A549 (cell line): ENCODE results near the gene PRX. TPM values are rescaled to one million over a fixed set of nuclear protein-coding genes. Genes with fewer than 3 reads are reported as not detected.
A peak's percentile ranks its signal among the peaks of the same experiment; 100 is the strongest.

Source experiments
- ATAC-seq, 2 experiments: fragments of 200-7000 bp in 1 of 2; fragments of >200 bp in 1 of 2; cut with Nextera tagmentation in 1 of 2; cut with Tn5 transposase in 1 of 2; 3 replicates each; pipeline versions ENCODE4 v1.8.0 to v1.9.1; 2018 to 2020; ENCODE audit warnings: mild to moderate bottlenecking in 1 of 2, moderate library complexity in 1 of 2
- CTCF ChIA-PET: fragments of 300-600 bp; sonication (Branson Sonifier 250); formaldehyde crosslinking; extraction: SDS; loops from one replicate; lab custom pipeline; 2021; ENCODE audit warnings: antibody characterized with exemption, inconsistent platforms; lab: Yijun Ruan, JAX
- POLR2A ChIA-PET: fragments of 350-600 bp; formaldehyde crosslinking; extraction: SDS; loops from one replicate; lab custom pipeline; 2021; ENCODE audit warnings: antibody characterized with exemption, inconsistent platforms; lab: Yijun Ruan, JAX
- DNase-seq, 2 experiments: peaks; one replicate each; pipeline versions ENCODE4 v3.0.0 to v3.0.0-alpha.2; 2011 to 2016; ENCODE audit warnings: low read depth in 1 of 2, low spot score in 1 of 2
- FAIRE-seq: peaks from 2 replicates; lab custom pipeline; 2011; peaks lifted over from hg19 to GRCh38; lab: Jason Lieb, UNC
- H3K27ac ChIP-seq, 2 experiments: fragments of >200 bp; sonication (Bioruptor Twin); formaldehyde crosslinking; 3 replicates each; pipeline ENCODE4 v1.5.1; 2016 to 2017
- H3K4me1 ChIP-seq: fragments of >200 bp; sonication (Bioruptor Twin); formaldehyde crosslinking; 3 replicates; pipeline ENCODE4 v1.6.1; 2016
- H3K4me2 ChIP-seq: fragments of >200 bp; sonication (Bioruptor Twin); formaldehyde crosslinking; 3 replicates; pipeline ENCODE4 v1.6.1; 2016
- H3K4me3 ChIP-seq: fragments of >200 bp; sonication (Bioruptor Twin); formaldehyde crosslinking; 3 replicates; pipeline ENCODE4 v1.5.1; 2016
- H3K9me3 ChIP-seq: fragments of >200 bp; sonication (Bioruptor Twin); formaldehyde crosslinking; 3 replicates; pipeline ENCODE4 v1.6.1; 2016
- BCL3 ChIP-seq: fragments of >200 bp; sonication (Bioruptor Twin); formaldehyde crosslinking; IDR thresholded peaks from 3 replicates; pipeline ENCODE4 v1.6.1; 2016
- BHLHE40 ChIP-seq: IDR thresholded peaks from 2 replicates; pipeline ENCODE4 v1.6.1; 2012; ENCODE audit warnings: low read depth, low read length, inconsistent platforms
- CHD2 ChIP-seq: fragments of 150-350 bp; IDR thresholded peaks from 2 replicates; pipeline ENCODE4 v1.6.1; 2014; ENCODE audit warnings: low read length; ENCODE audit not compliant: partially characterized antibody
- E2F6 ChIP-seq: IDR thresholded peaks from 2 replicates; pipeline ENCODE4 v1.6.1; 2012; ENCODE audit warnings: low read depth, borderline replicate concordance
- EHF ChIP-seq: fragments of 250-450 bp; sonication (Bioruptor Pico); IDR thresholded peaks from 2 replicates; pipeline ENCODE4 v1.5.0; 2020; ENCODE audit warnings: mild to moderate bottlenecking
- ELK1 ChIP-seq: fragments of 150-350 bp; IDR thresholded peaks from 2 replicates; pipeline ENCODE4 v1.6.1; 2014; ENCODE audit warnings: low read depth, mild to moderate bottlenecking, low read length
- ESRRA ChIP-seq: fragments of 150-350 bp; IDR thresholded peaks from 2 replicates; pipeline ENCODE4 v1.6.1; 2014; ENCODE audit warnings: mild to moderate bottlenecking, low read length, borderline replicate concordance
- FOSL2 ChIP-seq, 2 experiments: fragments of 450-650 bp in 1 of 2; fragments of >200 bp in 1 of 2; sonication (Bioruptor Twin) in 1 of 2; formaldehyde crosslinking; IDR thresholded peaks; 2 replicates each; pipeline versions ENCODE4 v1.5.0 to v1.6.1; 2016 to 2020; ENCODE audit warnings: mild to moderate bottlenecking in 1 of 2, moderate library complexity in 1 of 2
- HES2 ChIP-seq: fragments of >200 bp; sonication (Bioruptor Twin); formaldehyde crosslinking; IDR thresholded peaks from 2 replicates; pipeline ENCODE4 v1.6.1; 2016
- HEYL ChIP-seq: fragments of 250-450 bp; sonication (Bioruptor Pico); IDR thresholded peaks from 2 replicates; pipeline ENCODE4 v1.8.0; 2021; ENCODE audit warnings: mild to moderate bottlenecking, moderate library complexity
- HOXA7 ChIP-seq: fragments of 250-450 bp; sonication (Bioruptor Pico); IDR thresholded peaks from 2 replicates; pipeline ENCODE4 v1.5.0; 2020; ENCODE audit warnings: mild to moderate bottlenecking, moderate library complexity
- HOXB5 ChIP-seq: fragments of 250-450 bp; sonication (Bioruptor Pico); IDR thresholded peaks from 2 replicates; pipeline ENCODE4 v1.5.0; 2020; ENCODE audit warnings: mild to moderate bottlenecking, moderate library complexity
- JUNB ChIP-seq: fragments of >200 bp; sonication (Bioruptor Twin); formaldehyde crosslinking; IDR thresholded peaks from 2 replicates; pipeline ENCODE4 v1.6.1; 2016
- MAZ ChIP-seq: fragments of 150-350 bp; IDR thresholded peaks from 2 replicates; pipeline ENCODE4 v1.6.1; 2014; ENCODE audit warnings: antibody characterized with exemption, low read depth, low read length, borderline replicate concordance
- MYC ChIP-seq: IDR thresholded peaks from 2 replicates; pipeline ENCODE4 v1.6.1; 2012; ENCODE audit warnings: mild to moderate bottlenecking, inconsistent platforms, low read length, improper control_type of control experiment, borderline replicate concordance
- NR3C1 ChIP-seq: fragments of >200 bp; sonication (Bioruptor Twin); formaldehyde crosslinking; IDR thresholded peaks from 3 replicates; pipeline ENCODE4 v1.6.1; 2017
- RAD21 ChIP-seq, 2 experiments: fragments of >200 bp in 1 of 2; sonication (Bioruptor Twin) in 1 of 2; formaldehyde crosslinking in 1 of 2; IDR thresholded peaks in 1 of 2; conservative IDR thresholded peaks in 1 of 2; 2 replicates in 1 of 2; 3 replicates in 1 of 2; pipeline ENCODE4 v1.6.1; 2012 to 2018; ENCODE audit warnings: inconsistent platforms in 1 of 2
- RARB ChIP-seq: fragments of 250-450 bp; sonication (Bioruptor Pico); IDR thresholded peaks from 2 replicates; pipeline ENCODE4 v1.8.0; 2021; ENCODE audit warnings: mild to moderate bottlenecking, moderate library complexity
- RFX5 ChIP-seq: fragments of 450-650 bp; IDR thresholded peaks from 2 replicates; pipeline ENCODE4 v1.7.1; 2014; ENCODE audit warnings: antibody characterized with exemption, mild to moderate bottlenecking, moderate library complexity
- RNF2 ChIP-seq: fragments of 200-600 bp; sonication (generic); IDR thresholded peaks from 2 replicates; pipeline ENCODE4 v1.6.1; 2016; ENCODE audit warnings: low read depth, mild to moderate bottlenecking, antibody characterized with exemption, moderate library complexity, borderline replicate concordance
- SREBF2 ChIP-seq: fragments of 450-650 bp; IDR thresholded peaks from 2 replicates; pipeline ENCODE4 v1.6.1; 2014; ENCODE audit warnings: mild to moderate bottlenecking, moderate library complexity
- TFCP2L1 ChIP-seq: fragments of 250-450 bp; sonication (Bioruptor Pico); IDR thresholded peaks from 2 replicates; pipeline ENCODE4 v1.5.0; 2021; ENCODE audit warnings: mild to moderate bottlenecking
- ZNF302 ChIP-seq: fragments of 250-450 bp; sonication (Bioruptor Pico); IDR thresholded peaks from 2 replicates; pipeline ENCODE4 v1.9.0; 2021; ENCODE audit warnings: inconsistent platforms, mild to moderate bottlenecking, moderate library complexity
- ZSCAN20 ChIP-seq: fragments of 250-450 bp; sonication (Bioruptor Pico); IDR thresholded peaks from 2 replicates; pipeline ENCODE4 v1.8.0; 2022; ENCODE audit warnings: mild to moderate bottlenecking, moderate library complexity
- WGBS: methylation state at CpG from one replicate; pipeline ENCODE4 v1.1.6; 2017; ENCODE audit errors: missing lambda C conversion rate; 5-methylcytosine and 5-hydroxymethylcytosine counted together
- polyA plus RNA-seq, 4 experiments: library from polyadenylated mRNA; depleted of rRNA in 3 of 4; stranded (reverse); fragments of >200 nt; fragmentation: RNase III in 1 of 4; extraction: RNeasy Plus Mini Kit Qiagen cat#74134 plus additional on column Dnase treatment in 1 of 4; gene quantifications; 2 replicates in 3 of 4; 3 replicates in 1 of 4; pipeline ENCODE4 v1.2.3, GENCODE V29; 2011 to 2017
- TF ChIP-seq, protein P1 (sequence below): fragments of 250-450 bp; sonication (Bioruptor Pico); IDR thresholded peaks from 2 replicates; pipeline ENCODE4 v1.5.0; 2020; ENCODE audit warnings: low read depth, mild to moderate bottlenecking, moderate library complexity
- TF ChIP-seq, protein P2 (sequence below): fragments of 200-600 bp; sonication (generic); IDR thresholded peaks from 2 replicates; pipeline ENCODE4 v1.6.1; 2016; ENCODE audit warnings: antibody characterized with exemption, mild to moderate bottlenecking, moderate library complexity

The PRX gene
- polyA plus RNA-seq, 2 of the 4 experiments (the other 2 are of a cell fraction) = 1.6 to 1.8 TPM

DNA sequence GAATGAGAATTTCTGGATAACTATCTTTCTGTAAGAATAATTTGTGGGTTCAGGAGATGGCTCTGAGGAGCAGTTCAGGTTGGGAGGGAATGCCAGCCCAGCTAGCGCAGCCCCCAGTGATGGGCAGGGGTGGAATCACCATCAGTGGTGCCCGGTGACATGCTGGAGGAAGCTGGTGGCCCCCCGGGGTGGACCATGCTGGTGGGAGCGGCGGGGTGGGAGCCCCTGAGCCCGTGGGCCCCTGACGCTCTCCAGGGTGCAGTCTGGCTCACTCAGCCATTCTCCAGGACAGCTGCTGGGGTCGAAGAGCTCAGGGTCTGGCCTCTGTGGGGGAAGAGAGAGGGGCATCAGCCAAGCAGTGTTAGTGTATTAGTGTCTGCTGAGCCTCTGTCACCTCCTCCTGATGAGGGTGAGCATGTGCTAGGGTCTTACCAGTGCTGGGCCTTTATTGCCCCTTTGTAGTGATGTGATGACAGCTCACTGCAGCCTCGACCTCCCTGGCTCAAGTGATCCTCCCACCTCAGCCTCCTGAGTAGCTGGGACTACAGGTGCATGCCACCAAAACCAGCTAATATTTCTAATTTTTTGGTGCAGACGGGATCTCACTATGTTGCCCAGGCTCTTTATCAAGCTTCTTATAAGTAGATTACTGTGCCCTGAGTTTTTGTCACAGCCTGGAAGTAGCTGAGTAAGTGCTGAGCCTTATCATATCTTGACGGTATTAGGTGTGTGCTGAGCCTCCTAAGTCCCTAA is 33.6 kb downstream of the PRX start:
- 72% methylated on average over 9 of the region's 11 CpGs for WGBS
- no peaks in the 10 kb centered on the region for H3K4me1 ChIP-seq
- DNase-seq = no peak
- H3K9me3 ChIP-seq = no peaks in the 10 kb centered on the region
- no peak overlapping the region for H3K4me2 ChIP-seq
- ChIA-PET POLR2A (interaction anchor here (1.1 kb wide), 1 partner anchor 24 kb away, joined by 3 read pairs; no protein-coding TSS in a partner anchor), CTCF (interaction anchor here (0.7 to 6.2 kb wide), 10 partner anchors 11 to 255 kb away, joined by 3 to 35 read pairs (median 4); no protein-coding TSS in a partner anchor)
- no peak for TF ChIP-seq JUNB
- no peak for TF ChIP-seq MAZ
- TF ChIP-seq RARB (CRISPR knock-in tag) = no peak
- no peak for TF ChIP-seq ZSCAN20 (CRISPR knock-in tag)
- TF ChIP-seq HEYL (CRISPR knock-in tag) = no peak
- no peak for TF ChIP-seq HOXB5
- no peak for TF ChIP-seq BHLHE40
- TF ChIP-seq CHD2 = no peak
- TF ChIP-seq MYC = no peak
- TF ChIP-seq, protein P1, sequence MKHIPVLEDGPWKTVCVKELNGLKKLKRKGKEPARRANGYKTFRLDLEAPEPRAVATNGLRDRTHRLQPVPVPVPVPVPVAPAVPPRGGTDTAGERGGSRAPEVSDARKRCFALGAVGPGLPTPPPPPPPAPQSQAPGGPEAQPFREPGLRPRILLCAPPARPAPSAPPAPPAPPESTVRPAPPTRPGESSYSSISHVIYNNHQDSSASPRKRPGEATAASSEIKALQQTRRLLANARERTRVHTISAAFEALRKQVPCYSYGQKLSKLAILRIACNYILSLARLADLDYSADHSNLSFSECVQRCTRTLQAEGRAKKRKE = no peak
- TF ChIP-seq TFCP2L1 (CRISPR knock-in tag) = no peak
- no peak for TF ChIP-seq ZNF302 (CRISPR knock-in tag)
- no peak for TF ChIP-seq EHF (CRISPR knock-in tag)
- TF ChIP-seq HOXA7 (CRISPR knock-in tag) = no peak
- no peak for TF ChIP-seq RFX5
- TF ChIP-seq SREBF2 = no peak
- TF ChIP-seq, protein P2, sequence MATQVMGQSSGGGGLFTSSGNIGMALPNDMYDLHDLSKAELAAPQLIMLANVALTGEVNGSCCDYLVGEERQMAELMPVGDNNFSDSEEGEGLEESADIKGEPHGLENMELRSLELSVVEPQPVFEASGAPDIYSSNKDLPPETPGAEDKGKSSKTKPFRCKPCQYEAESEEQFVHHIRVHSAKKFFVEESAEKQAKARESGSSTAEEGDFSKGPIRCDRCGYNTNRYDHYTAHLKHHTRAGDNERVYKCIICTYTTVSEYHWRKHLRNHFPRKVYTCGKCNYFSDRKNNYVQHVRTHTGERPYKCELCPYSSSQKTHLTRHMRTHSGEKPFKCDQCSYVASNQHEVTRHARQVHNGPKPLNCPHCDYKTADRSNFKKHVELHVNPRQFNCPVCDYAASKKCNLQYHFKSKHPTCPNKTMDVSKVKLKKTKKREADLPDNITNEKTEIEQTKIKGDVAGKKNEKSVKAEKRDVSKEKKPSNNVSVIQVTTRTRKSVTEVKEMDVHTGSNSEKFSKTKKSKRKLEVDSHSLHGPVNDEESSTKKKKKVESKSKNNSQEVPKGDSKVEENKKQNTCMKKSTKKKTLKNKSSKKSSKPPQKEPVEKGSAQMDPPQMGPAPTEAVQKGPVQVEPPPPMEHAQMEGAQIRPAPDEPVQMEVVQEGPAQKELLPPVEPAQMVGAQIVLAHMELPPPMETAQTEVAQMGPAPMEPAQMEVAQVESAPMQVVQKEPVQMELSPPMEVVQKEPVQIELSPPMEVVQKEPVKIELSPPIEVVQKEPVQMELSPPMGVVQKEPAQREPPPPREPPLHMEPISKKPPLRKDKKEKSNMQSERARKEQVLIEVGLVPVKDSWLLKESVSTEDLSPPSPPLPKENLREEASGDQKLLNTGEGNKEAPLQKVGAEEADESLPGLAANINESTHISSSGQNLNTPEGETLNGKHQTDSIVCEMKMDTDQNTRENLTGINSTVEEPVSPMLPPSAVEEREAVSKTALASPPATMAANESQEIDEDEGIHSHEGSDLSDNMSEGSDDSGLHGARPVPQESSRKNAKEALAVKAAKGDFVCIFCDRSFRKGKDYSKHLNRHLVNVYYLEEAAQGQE = no peak
- no peak for TF ChIP-seq RAD21 (conservative IDR thresholded peaks at IDR 0.05 in 1 of 2, IDR thresholded peaks at IDR 0.05 in 1 of 2)
- TF ChIP-seq E2F6 = no peak
- no peak overlapping the region for H3K4me3 ChIP-seq
- peak; percentile 54 for FAIRE-seq
- ATAC-seq = no peak
- H3K27ac ChIP-seq = no peak overlapping the region

GRCh38 chr19:40378509-40378908 is 34.7 kb downstream of the PRX start:
- 75% methylated on average over 2 of the region's 2 CpGs for WGBS
- Histone ChIP-seq H3K9me3 (no peaks in the 10 kb centered on the region), H3K4me3 (no peak overlapping the region), H3K27ac (no peak overlapping the region), H3K4me2 (no peak overlapping the region), H3K4me1 (no peaks in the 10 kb centered on the region)
- CTCF ChIA-PET = interaction anchor here (0.5 to 3.9 kb wide), 4 partner anchors 10 to 48 kb away, joined by 3 to 14 read pairs (median 7); no protein-coding TSS in a partner anchor
- DNase-seq = no peak
- POLR2A ChIA-PET = interaction anchor here (0.7 kb wide), 1 partner anchor 30 kb away, joined by 3 read pairs; the partner anchor contains the start of genes C19orf47 and PLD3
- peak; percentile 21 to 46 for ATAC-seq
- TF ChIP-seq ELK1 = no peak
- TF ChIP-seq BCL3 = no peak
- no peak for TF ChIP-seq RNF2
- TF ChIP-seq, protein P1 = no peak
- TF ChIP-seq FOSL2 (IDR thresholded peaks at IDR 0.05) = no peak
- TF ChIP-seq FOSL2 (CRISPR knock-in tag; IDR thresholded peaks at IDR 0.05) = no peak
- no peak for TF ChIP-seq ESRRA
- no peak for TF ChIP-seq HES2
- TF ChIP-seq NR3C1 = no peak
- peak; percentile 83 for FAIRE-seq
